SK-N-SH treated with all-trans-retinoic acid at 6 μM for 48 hours (cell line): Measurements from ENCODE around the gene PLEKHO1.
"Not testable (repeated sequence)": the region's sequence is repeated elsewhere in the genome, so short reads cannot be mapped to it uniquely, and the experiment has no call there.

Experiments used
- ATAC-seq: fragments of 200-7000 bp; cut with Tn5 transposase; 3 replicates; pipeline ENCODE4 v1.9.1; 2020; ENCODE audit warnings: mild to moderate bottlenecking, moderate library complexity
- ARNTL ChIP-seq: fragments of 450-650 bp; formaldehyde crosslinking; IDR thresholded peaks from 2 replicates; pipeline ENCODE4 v1.5.0; 2020; ENCODE audit warnings: low read depth, mild to moderate bottlenecking, moderate library complexity, borderline replicate concordance
- BACH2 ChIP-seq: fragments of 250-450 bp; sonication (Bioruptor Pico); IDR thresholded peaks from 2 replicates; pipeline ENCODE4 v1.9.0; 2021; ENCODE audit warnings: mild to moderate bottlenecking, borderline replicate concordance
- CSDC2 ChIP-seq: fragments of 250-450 bp; sonication (Bioruptor Pico); IDR thresholded peaks from 2 replicates; pipeline ENCODE4 v1.5.0; 2020; ENCODE audit warnings: mild to moderate bottlenecking, moderate library complexity
- ESRRG ChIP-seq: fragments of 250-450 bp; sonication (Bioruptor Pico); IDR thresholded peaks from 2 replicates; pipeline ENCODE4 v1.6.1; 2021; ENCODE audit warnings: mild to moderate bottlenecking
- GLIS3 ChIP-seq: fragments of 250-450 bp; sonication (Bioruptor Pico); IDR thresholded peaks from 2 replicates; pipeline ENCODE4 v1.5.0; 2020; ENCODE audit warnings: mild to moderate bottlenecking, moderate library complexity
- ISL1 ChIP-seq: fragments of 250-450 bp; sonication (Bioruptor Pico); IDR thresholded peaks from 2 replicates; pipeline ENCODE4 v2.1.2; 2022; ENCODE audit warnings: mild to moderate bottlenecking, moderate library complexity
- RARB ChIP-seq: fragments of 250-450 bp; sonication (Bioruptor Pico); IDR thresholded peaks from 2 replicates; pipeline ENCODE4 v1.8.0; 2021; ENCODE audit warnings: mild to moderate bottlenecking, moderate library complexity
- TCF4 ChIP-seq: fragments of 250-450 bp; sonication (Bioruptor Pico); IDR thresholded peaks from 2 replicates; pipeline ENCODE4 v1.8.0; 2021; ENCODE audit warnings: mild to moderate bottlenecking, moderate library complexity, borderline replicate concordance
- TOX ChIP-seq: fragments of 250-450 bp; sonication (Bioruptor Pico); IDR thresholded peaks from 2 replicates; pipeline ENCODE4 v1.8.0; 2021; ENCODE audit warnings: mild to moderate bottlenecking, moderate library complexity, borderline replicate concordance
- ZC3H10 ChIP-seq: fragments of 250-450 bp; sonication (Bioruptor Pico); IDR thresholded peaks from 2 replicates; pipeline ENCODE4 v1.5.1; 2021; ENCODE audit warnings: mild to moderate bottlenecking, moderate library complexity
- ZNF565 ChIP-seq: fragments of 450-650 bp; formaldehyde crosslinking; conservative IDR thresholded peaks from 2 replicates; pipeline ENCODE4 v1.5.0; 2020; ENCODE audit warnings: low read depth, mild to moderate bottlenecking, moderate library complexity
- ZNF70 ChIP-seq: fragments of 450-650 bp; formaldehyde crosslinking; IDR thresholded peaks from 2 replicates; pipeline ENCODE4 v1.5.0; 2020; ENCODE audit warnings: mild to moderate bottlenecking, moderate library complexity
- ZNF8 ChIP-seq: fragments of 450-650 bp; formaldehyde crosslinking; IDR thresholded peaks from 2 replicates; pipeline ENCODE4 v1.5.0; 2020; ENCODE audit warnings: mild to moderate bottlenecking, moderate library complexity
- TF ChIP-seq, protein P1 (sequence below): fragments of 250-450 bp; sonication (Bioruptor Pico); IDR thresholded peaks from 2 replicates; pipeline ENCODE4 v1.8.0; 2021; ENCODE audit warnings: low read depth, mild to moderate bottlenecking, moderate library complexity, borderline replicate concordance
- TF ChIP-seq, protein P2 (sequence below): fragments of 250-450 bp; sonication (Bioruptor Pico); IDR thresholded peaks from 2 replicates; pipeline ENCODE4 v1.5.1; 2021; ENCODE audit warnings: mild to moderate bottlenecking, moderate library complexity
- TF ChIP-seq, protein P3 (sequence below): fragments of 250-450 bp; sonication (Bioruptor Pico); IDR thresholded peaks from 2 replicates; pipeline ENCODE4 v1.8.0; 2020; ENCODE audit warnings: mild to moderate bottlenecking, moderate library complexity, borderline replicate concordance
- TF ChIP-seq, protein P4 (sequence below): fragments of 250-450 bp; sonication (Bioruptor Pico); IDR thresholded peaks from 2 replicates; pipeline ENCODE4 v1.5.0; 2020; ENCODE audit warnings: mild to moderate bottlenecking, moderate library complexity

PLEKHO1 gene

DNA sequence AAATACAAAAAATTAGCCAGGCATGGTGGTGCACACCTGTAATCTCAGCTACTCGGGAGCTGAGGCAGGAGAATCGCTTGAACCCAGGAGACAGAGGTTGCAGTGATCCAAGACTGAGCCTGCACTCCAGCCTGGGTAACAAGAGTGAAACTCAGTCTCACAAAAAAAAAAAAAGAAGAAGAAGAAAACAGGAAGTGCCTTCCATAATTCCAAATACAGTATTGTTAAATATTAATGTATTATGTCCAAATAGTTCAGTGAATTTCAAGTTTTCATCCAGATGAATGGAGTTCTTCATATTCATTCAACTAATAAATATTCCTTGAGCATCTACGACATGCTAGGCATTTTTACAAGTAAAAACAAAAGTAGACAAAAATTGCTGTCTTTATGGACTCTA, 33.3 kb downstream of the PLEKHO1 start:
- TF ChIP-seq, protein P1, sequence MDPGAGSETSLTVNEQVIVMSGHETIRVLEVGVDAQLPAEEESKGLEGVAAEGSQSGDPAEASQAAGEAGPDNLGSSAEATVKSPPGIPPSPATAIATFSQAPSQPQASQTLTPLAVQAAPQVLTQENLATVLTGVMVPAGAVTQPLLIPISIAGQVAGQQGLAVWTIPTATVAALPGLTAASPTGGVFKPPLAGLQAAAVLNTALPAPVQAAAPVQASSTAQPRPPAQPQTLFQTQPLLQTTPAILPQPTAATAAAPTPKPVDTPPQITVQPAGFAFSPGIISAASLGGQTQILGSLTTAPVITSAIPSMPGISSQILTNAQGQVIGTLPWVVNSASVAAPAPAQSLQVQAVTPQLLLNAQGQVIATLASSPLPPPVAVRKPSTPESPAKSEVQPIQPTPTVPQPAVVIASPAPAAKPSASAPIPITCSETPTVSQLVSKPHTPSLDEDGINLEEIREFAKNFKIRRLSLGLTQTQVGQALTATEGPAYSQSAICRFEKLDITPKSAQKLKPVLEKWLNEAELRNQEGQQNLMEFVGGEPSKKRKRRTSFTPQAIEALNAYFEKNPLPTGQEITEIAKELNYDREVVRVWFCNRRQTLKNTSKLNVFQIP (CRISPR knock-in tag): no peak
- TF ChIP-seq TOX (no peak), ARNTL (CRISPR knock-in tag) (no peak)

DNA sequence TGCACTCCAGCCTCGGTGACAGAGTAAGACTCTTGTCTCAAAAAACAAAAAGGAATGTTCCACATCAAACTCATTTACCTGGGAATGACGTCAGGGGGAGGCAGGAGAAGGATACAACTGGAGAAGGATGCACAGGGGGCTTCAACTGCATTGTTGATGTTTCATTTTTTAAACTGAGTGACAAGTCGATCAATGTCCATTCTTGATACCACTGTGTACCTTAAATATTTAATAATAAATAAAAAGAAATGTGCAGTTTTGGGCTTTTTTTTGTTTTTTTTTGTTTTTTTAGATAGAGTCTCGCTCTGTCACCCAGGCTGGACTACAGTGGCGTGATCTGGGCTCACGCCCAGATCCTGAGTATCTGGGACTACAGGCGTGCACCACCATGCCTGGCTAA, 35.8 kb downstream of the PLEKHO1 start:
- TF ChIP-seq ZNF565 (CRISPR knock-in tag): no peak
- TF ChIP-seq ZC3H10 (CRISPR knock-in tag): no peak
- ATAC-seq: no peak

More for the DNA sequence above, 33.3 kb downstream of the PLEKHO1 start:
- no peak for ATAC-seq

DNA sequence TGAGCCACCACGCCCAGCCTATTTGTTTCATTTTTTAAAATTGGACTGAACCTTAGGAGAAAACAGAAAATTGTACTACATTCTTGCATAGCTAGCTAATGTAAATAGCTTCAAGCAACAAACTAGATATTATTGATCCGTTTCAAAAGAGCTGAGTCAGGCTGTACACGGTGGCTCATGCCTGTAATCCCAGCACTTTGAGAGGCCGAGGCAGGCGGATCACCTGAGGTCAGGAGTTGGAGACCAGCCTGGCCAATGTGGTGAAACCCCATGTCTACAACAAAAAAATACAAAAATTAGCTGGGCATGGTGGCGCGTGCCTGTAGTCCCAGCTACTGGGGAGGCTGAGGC, 36.7 kb downstream of the PLEKHO1 start:
- ATAC-seq: not testable (repeated sequence)

DNA sequence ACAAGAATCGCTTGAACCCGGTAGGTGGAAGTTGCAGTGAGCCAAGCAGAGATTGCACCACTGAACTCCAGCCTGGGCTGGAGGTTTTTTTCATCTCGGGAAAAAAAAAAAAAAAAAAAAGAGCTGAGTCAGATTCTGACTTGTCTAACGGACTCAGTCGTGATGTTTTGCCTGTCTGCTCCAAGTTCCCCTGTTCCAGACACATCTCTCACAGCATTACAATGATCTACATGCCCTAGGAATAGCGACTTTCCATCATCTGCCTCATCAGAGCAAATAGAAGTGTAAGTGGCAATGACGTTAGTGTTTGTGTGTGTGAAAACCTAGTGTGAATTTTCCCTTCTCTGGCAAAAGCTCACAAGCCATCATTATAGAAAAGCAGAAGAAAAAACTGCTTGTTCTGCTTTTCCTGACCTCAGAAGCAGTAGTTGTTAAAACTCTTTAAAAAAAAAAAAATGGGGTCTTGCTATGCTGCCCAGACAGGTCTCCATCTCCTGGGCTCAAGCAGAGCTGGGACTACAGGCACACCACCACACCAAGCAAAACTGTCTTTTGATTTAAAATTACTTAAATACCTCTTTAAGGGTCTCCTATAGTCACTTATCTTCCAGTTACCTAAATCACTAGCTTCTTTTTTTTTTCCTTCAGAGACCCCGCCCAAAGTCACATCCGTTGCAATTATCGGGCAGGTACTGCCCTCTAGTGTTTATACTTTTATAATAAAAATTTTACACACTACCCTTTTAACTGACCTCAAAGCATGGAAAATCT, 37.3 kb downstream of the PLEKHO1 start:
- TF ChIP-seq, protein P2, sequence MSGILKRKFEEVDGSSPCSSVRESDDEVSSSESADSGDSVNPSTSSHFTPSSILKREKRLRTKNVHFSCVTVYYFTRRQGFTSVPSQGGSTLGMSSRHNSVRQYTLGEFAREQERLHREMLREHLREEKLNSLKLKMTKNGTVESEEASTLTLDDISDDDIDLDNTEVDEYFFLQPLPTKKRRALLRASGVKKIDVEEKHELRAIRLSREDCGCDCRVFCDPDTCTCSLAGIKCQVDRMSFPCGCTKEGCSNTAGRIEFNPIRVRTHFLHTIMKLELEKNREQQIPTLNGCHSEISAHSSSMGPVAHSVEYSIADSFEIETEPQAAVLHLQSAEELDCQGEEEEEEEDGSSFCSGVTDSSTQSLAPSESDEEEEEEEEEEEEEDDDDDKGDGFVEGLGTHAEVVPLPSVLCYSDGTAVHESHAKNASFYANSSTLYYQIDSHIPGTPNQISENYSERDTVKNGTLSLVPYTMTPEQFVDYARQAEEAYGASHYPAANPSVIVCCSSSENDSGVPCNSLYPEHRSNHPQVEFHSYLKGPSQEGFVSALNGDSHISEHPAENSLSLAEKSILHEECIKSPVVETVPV: no peak
- TF ChIP-seq, protein P3, sequence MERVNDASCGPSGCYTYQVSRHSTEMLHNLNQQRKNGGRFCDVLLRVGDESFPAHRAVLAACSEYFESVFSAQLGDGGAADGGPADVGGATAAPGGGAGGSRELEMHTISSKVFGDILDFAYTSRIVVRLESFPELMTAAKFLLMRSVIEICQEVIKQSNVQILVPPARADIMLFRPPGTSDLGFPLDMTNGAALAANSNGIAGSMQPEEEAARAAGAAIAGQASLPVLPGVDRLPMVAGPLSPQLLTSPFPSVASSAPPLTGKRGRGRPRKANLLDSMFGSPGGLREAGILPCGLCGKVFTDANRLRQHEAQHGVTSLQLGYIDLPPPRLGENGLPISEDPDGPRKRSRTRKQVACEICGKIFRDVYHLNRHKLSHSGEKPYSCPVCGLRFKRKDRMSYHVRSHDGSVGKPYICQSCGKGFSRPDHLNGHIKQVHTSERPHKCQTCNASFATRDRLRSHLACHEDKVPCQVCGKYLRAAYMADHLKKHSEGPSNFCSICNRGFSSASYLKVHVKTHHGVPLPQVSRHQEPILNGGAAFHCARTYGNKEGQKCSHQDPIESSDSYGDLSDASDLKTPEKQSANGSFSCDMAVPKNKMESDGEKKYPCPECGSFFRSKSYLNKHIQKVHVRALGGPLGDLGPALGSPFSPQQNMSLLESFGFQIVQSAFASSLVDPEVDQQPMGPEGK (CRISPR knock-in tag): no peak
- no peak for TF ChIP-seq ARNTL (CRISPR knock-in tag)
- no peak for TF ChIP-seq ZNF70 (CRISPR knock-in tag)
- no peak for TF ChIP-seq ZNF8 (CRISPR knock-in tag)
- TF ChIP-seq, protein P4, sequence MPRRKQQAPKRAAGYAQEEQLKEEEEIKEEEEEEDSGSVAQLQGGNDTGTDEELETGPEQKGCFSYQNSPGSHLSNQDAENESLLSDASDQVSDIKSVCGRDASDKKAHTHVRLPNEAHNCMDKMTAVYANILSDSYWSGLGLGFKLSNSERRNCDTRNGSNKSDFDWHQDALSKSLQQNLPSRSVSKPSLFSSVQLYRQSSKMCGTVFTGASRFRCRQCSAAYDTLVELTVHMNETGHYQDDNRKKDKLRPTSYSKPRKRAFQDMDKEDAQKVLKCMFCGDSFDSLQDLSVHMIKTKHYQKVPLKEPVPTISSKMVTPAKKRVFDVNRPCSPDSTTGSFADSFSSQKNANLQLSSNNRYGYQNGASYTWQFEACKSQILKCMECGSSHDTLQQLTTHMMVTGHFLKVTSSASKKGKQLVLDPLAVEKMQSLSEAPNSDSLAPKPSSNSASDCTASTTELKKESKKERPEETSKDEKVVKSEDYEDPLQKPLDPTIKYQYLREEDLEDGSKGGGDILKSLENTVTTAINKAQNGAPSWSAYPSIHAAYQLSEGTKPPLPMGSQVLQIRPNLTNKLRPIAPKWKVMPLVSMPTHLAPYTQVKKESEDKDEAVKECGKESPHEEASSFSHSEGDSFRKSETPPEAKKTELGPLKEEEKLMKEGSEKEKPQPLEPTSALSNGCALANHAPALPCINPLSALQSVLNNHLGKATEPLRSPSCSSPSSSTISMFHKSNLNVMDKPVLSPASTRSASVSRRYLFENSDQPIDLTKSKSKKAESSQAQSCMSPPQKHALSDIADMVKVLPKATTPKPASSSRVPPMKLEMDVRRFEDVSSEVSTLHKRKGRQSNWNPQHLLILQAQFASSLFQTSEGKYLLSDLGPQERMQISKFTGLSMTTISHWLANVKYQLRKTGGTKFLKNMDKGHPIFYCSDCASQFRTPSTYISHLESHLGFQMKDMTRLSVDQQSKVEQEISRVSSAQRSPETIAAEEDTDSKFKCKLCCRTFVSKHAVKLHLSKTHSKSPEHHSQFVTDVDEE (CRISPR knock-in tag): no peak
- no peak for TF ChIP-seq TCF4 (CRISPR knock-in tag)
- TF ChIP-seq ESRRG (CRISPR knock-in tag): no peak
- TF ChIP-seq TOX: no peak
- TF ChIP-seq ISL1: no peak
- no peak for TF ChIP-seq BACH2 (CRISPR knock-in tag)
- no peak for TF ChIP-seq CSDC2 (CRISPR knock-in tag)
- TF ChIP-seq, all 23 proteins: peak for 0
- ATAC-seq: peak; percentile 80

DNA sequence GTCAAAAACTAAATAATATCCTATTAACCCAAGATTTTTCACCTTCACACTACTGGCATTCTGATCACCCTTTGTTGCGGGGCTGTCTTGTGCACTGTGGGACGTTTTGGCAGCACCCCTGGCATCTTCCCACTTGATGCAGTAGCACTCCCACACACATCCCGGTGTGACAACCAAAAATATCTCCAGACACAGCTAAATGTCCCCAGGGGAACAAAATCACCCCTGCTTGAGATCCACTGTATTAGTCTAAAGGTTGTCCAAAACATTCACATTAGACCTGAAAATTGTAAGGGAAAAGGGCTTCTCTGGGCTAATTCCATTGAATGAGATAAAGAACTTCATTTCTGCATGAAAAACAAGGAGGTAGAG, 37.8 kb downstream of the PLEKHO1 start:
- ATAC-seq: peak; percentile 49
- TF ChIP-seq, protein P2: no peak
- TF ChIP-seq, protein P3 (CRISPR knock-in tag): no peak
- TF ChIP-seq RARB (CRISPR knock-in tag): no peak
- TF ChIP-seq, protein P4 (CRISPR knock-in tag): no peak
- no peak for TF ChIP-seq ZC3H10 (CRISPR knock-in tag)
- no peak for TF ChIP-seq TOX
- no peak for TF ChIP-seq GLIS3 (CRISPR knock-in tag)
